GM23338 (cell line): ENCODE measurements around the gene ZG16B. TPM values are rescaled to one million over a fixed set of nuclear protein-coding genes. Genes with fewer than 3 reads are reported as not detected.

ENCODE experiments used
- ATAC-seq: fragments of 200-7000 bp; cut with Tn5 transposase; 3 replicates; pipeline ENCODE4 v1.9.1; 2020
- DNase-seq: peaks from one replicate; pipeline ENCODE4 v3.0.0-alpha.2; 2015; ENCODE audit warnings: low spot score
- H2AFZ ChIP-seq: fragments of 200-600 bp; sonication (generic); 2 replicates; pipeline ENCODE4 v1.8.0; 2016; ENCODE audit warnings: antibody characterized with exemption, mild to moderate bottlenecking, moderate library complexity
- H3F3A ChIP-seq: fragments of 200-600 bp; sonication (generic); replicated peaks from 2 replicates; pipeline ENCODE4 v1.8.0; 2017; ENCODE audit warnings: antibody characterized with exemption, mixed run types, low read depth
- H3K27ac ChIP-seq: fragments of 200-600 bp; sonication (generic); 2 replicates; pipeline ENCODE4 v1.6.1; 2016; ENCODE audit warnings: low read depth
- H3K27me3 ChIP-seq: fragments of 200-600 bp; sonication (generic); 2 replicates; pipeline ENCODE4 v1.8.0; 2016; ENCODE audit warnings: mild to moderate bottlenecking, mixed run types, moderate library complexity; ENCODE audit not compliant: insufficient read depth
- H3K36me3 ChIP-seq: fragments of 200-600 bp; sonication (generic); 2 replicates; pipeline ENCODE4 v1.8.0; 2016; ENCODE audit warnings: mild to moderate bottlenecking; ENCODE audit not compliant: insufficient read depth
- H3K4me1 ChIP-seq: fragments of 200-600 bp; sonication (generic); 2 replicates; pipeline ENCODE4 v1.8.0; 2016; ENCODE audit warnings: mild to moderate bottlenecking, moderate library complexity; ENCODE audit not compliant: insufficient read depth
- H3K4me2 ChIP-seq: fragments of 200-600 bp; sonication (generic); 2 replicates; pipeline ENCODE4 v1.7.1; 2017; ENCODE audit warnings: mixed run types
- H3K4me3 ChIP-seq: fragments of 200-600 bp; sonication (generic); 2 replicates; pipeline ENCODE4 v1.6.1; 2016; ENCODE audit warnings: mixed run types
- H3K79me2 ChIP-seq: fragments of 200-600 bp; sonication (generic); replicated peaks from 2 replicates; pipeline ENCODE4 v1.8.0; 2017; ENCODE audit warnings: mild to moderate bottlenecking; ENCODE audit not compliant: insufficient read depth
- H3K9me2 ChIP-seq: fragments of 200-600 bp; sonication (generic); 2 replicates; pipeline ENCODE4 v1.8.0; 2017; ENCODE audit not compliant: insufficient read depth
- H4K20me1 ChIP-seq: fragments of 200-600 bp; sonication (generic); replicated peaks from 2 replicates; pipeline ENCODE4 v1.8.0; 2017; ENCODE audit warnings: mild to moderate bottlenecking; ENCODE audit not compliant: insufficient read depth
- H3K27ac Mint-ChIP-seq: 2 replicates; pipeline ENCODE4 v1.8.0; 2020; ENCODE audit warnings: inconsistent platforms, mild to moderate bottlenecking, moderate library complexity, mixed read lengths
- H3K27me3 Mint-ChIP-seq: 3 replicates; pipeline ENCODE4 v1.8.0; 2022; ENCODE audit warnings: low read depth, mild to moderate bottlenecking, moderate library complexity, mixed read lengths, inconsistent platforms; ENCODE audit not compliant: insufficient read depth, poor library complexity
- H3K36me3 Mint-ChIP-seq: 3 replicates; pipeline ENCODE4 v1.8.0; 2021; ENCODE audit warnings: low read depth, mild to moderate bottlenecking, inconsistent platforms, moderate library complexity, mixed read lengths
- H3K4me1 Mint-ChIP-seq: 3 replicates; pipeline ENCODE4 v1.8.0; 2020; ENCODE audit warnings: mild to moderate bottlenecking, inconsistent platforms, mixed read lengths
- H3K4me3 Mint-ChIP-seq: 3 replicates; pipeline ENCODE4 v1.8.0; 2021; ENCODE audit warnings: moderate library complexity, mild to moderate bottlenecking, inconsistent platforms, mixed read lengths
- H3K9me3 Mint-ChIP-seq: 3 replicates; pipeline ENCODE4 v1.8.0; 2020; ENCODE audit warnings: moderate library complexity, mild to moderate bottlenecking, inconsistent platforms, mixed read lengths
- CREB1 ChIP-seq: fragments of 250-450 bp; sonication (Bioruptor Pico); IDR thresholded peaks from 2 replicates; pipeline ENCODE4 v1.5.0; 2020; ENCODE audit warnings: low read depth, mild to moderate bottlenecking, moderate library complexity
- EZH2 ChIP-seq: fragments of 200-600 bp; sonication (generic); IDR thresholded peaks from one replicate; pipeline ENCODE4 v1.8.0; 2017; ENCODE audit warnings: antibody characterized with exemption, mild to moderate bottlenecking, low read depth; ENCODE audit not compliant: unreplicated experiment
- EZH2phosphoT487 ChIP-seq: fragments of 200-600 bp; sonication (generic); IDR thresholded peaks from one replicate; pipeline ENCODE4 v1.8.1; 2018; ENCODE audit warnings: antibody characterized with exemption; ENCODE audit not compliant: unreplicated experiment
- JUNB ChIP-seq: IDR thresholded peaks from one replicate; pipeline ENCODE4 v1.6.1; 2016; ENCODE audit warnings: antibody characterized with exemption; ENCODE audit not compliant: unreplicated experiment
- NANOG ChIP-seq: IDR thresholded peaks from 2 replicates; pipeline ENCODE4 v1.6.1; 2016; ENCODE audit warnings: antibody characterized with exemption, borderline replicate concordance
- POLR2AphosphoS5 ChIP-seq: IDR thresholded peaks from 2 replicates; pipeline ENCODE4 v1.6.1; 2016; ENCODE audit warnings: antibody characterized with exemption, low read depth
- STAT1 ChIP-seq: IDR thresholded peaks from one replicate; pipeline ENCODE4 v1.6.1; 2016; ENCODE audit warnings: antibody characterized with exemption; ENCODE audit not compliant: unreplicated experiment
- ZNF114 ChIP-seq: fragments of 250-450 bp; sonication (Bioruptor Pico); IDR thresholded peaks from 2 replicates; pipeline ENCODE4 v1.5.0; 2020; ENCODE audit warnings: mild to moderate bottlenecking, moderate library complexity
- ZNF331 ChIP-seq: fragments of 250-450 bp; sonication (Bioruptor Pico); IDR thresholded peaks from 2 replicates; pipeline ENCODE4 v1.5.0; 2020; ENCODE audit warnings: low read depth, mild to moderate bottlenecking, moderate library complexity
- polyA plus RNA-seq: library from polyadenylated mRNA; unstranded; fragments of >200 nt; fragmentation: Nextera tagmentation; extraction: Ambion mirVana; gene quantifications from 2 replicates; pipeline ENCODE4 v1.2.1, GENCODE V29; 2016
- total RNA-seq: library from RNA; depleted of rRNA; stranded (reverse); fragments of >200 nt; shearing (Covaris generic); gene quantifications from 2 replicates; pipeline ENCODE4 v1.2.3, GENCODE V29; 2014
- TF ChIP-seq, protein P1 (sequence below): IDR thresholded peaks from one replicate; pipeline ENCODE4 v1.6.1; 2018; ENCODE audit warnings: antibody characterized with exemption; ENCODE audit not compliant: unreplicated experiment
- TF ChIP-seq, protein P2 (sequence below): fragments of 250-450 bp; sonication (Bioruptor Pico); IDR thresholded peaks from 2 replicates; pipeline ENCODE4 v1.5.0; 2020; ENCODE audit warnings: mild to moderate bottlenecking, moderate library complexity

ZG16B gene
- total and polyA plus RNA-seq, 2 experiments from 2014 or later = not detected

DNA sequence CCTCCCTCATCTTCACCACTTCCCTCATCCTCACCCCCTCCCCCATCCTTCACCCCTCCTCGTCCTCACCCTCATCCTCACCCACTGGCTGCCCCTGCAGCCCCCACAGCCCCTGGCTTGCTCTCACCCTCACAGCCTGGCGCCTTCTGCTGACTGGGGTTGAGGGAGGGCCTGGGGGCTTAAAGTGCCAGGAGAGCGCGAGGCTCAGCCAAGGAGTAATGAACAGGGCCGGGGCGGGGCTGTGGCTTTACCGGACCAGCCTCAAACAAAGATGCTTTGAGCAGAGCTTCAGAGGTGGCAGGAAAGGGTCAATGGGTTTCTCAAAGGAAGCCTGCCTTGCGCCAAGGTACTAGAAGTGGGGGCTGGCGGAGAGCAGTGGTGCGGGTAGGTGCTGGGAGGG is 42.7 kb upstream of the ZG16B start, which contains the start of gene PRSS33:
TSS of gene PRSS33 (minus strand) at position 155 of the 400 bp plus-strand sequence. CDS start 1,013 bp downstream, outside the sequence.
- Mint-ChIP-seq H3K4me3 (no peak within 1 kb of the TSS), H3K27ac (no peak within 1 kb of the TSS), H3K4me1 (peaks cover 3% of the 10 kb centered on the region), H3K9me3 (no peaks in the 10 kb centered on the region; the same call in 2 of the 3 replicates), H3K36me3 (no peaks in the 10 kb centered on the region), H3K27me3 (peaks cover 29% of the 10 kb centered on the region)
- Histone ChIP-seq H3K36me3 (no peaks in the 10 kb centered on the region), H3K9me2 (no peaks in the 10 kb centered on the region), H3K27me3 (peaks cover 29% of the 10 kb centered on the region), H4K20me1 (no peaks in the 10 kb centered on the region), H3K4me3 (no peak within 1 kb of the TSS), H3K27ac (no peak within 1 kb of the TSS), H2AFZ (no peak within 1 kb of the TSS), H3K79me2 (no peaks in the 10 kb centered on the region), H3K4me1 (no peaks in the 10 kb centered on the region), H3F3A (0 out of 2 replicates have a peak, but pooled peaks cover 3% of the 10 kb centered on the region), H3K4me2 (no peak within 1 kb of the TSS)
- no peak for TF ChIP-seq NANOG
- no peak for DNase-seq
- ATAC-seq = no peak

DNA sequence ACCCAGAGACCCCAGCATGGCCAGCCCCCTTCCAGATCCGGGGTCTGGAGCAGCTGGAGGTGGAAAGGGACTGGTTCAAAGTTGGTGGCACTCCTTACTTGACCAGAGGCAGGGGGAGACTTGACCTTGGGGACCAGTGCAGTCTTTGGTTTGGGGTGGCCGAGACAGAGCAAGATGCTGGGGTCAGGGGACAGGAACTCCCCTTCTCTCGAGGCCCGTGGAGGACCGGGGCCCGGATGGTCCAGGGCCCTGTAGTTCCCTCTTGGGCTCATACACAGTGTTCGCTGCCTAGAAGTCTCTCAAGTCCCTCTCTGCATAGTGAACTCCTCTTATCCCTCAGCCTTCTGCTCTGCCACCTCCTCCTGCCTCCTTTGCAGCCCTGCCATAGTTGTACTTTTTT is 42.1 kb upstream of the ZG16B start:
- H3F3A ChIP-seq = 0 out of 2 replicates have a peak, but pooled peaks cover 3% of the 10 kb centered on the region
- H3K27me3 ChIP-seq = peaks cover 29% of the 10 kb centered on the region
- H3K27me3 Mint-ChIP-seq = peaks cover 29% of the 10 kb centered on the region
- TF ChIP-seq EZH2 = no peak
- no peak for TF ChIP-seq EZH2phosphoT487
- TF ChIP-seq POLR2AphosphoS5 = no peak
- TF ChIP-seq STAT1 = no peak
- no peak for TF ChIP-seq ZNF114 (CRISPR knock-in tag)
- TF ChIP-seq JUNB = no peak
- TF ChIP-seq ZNF331 (CRISPR knock-in tag) = no peak
- TF ChIP-seq, protein P1, sequence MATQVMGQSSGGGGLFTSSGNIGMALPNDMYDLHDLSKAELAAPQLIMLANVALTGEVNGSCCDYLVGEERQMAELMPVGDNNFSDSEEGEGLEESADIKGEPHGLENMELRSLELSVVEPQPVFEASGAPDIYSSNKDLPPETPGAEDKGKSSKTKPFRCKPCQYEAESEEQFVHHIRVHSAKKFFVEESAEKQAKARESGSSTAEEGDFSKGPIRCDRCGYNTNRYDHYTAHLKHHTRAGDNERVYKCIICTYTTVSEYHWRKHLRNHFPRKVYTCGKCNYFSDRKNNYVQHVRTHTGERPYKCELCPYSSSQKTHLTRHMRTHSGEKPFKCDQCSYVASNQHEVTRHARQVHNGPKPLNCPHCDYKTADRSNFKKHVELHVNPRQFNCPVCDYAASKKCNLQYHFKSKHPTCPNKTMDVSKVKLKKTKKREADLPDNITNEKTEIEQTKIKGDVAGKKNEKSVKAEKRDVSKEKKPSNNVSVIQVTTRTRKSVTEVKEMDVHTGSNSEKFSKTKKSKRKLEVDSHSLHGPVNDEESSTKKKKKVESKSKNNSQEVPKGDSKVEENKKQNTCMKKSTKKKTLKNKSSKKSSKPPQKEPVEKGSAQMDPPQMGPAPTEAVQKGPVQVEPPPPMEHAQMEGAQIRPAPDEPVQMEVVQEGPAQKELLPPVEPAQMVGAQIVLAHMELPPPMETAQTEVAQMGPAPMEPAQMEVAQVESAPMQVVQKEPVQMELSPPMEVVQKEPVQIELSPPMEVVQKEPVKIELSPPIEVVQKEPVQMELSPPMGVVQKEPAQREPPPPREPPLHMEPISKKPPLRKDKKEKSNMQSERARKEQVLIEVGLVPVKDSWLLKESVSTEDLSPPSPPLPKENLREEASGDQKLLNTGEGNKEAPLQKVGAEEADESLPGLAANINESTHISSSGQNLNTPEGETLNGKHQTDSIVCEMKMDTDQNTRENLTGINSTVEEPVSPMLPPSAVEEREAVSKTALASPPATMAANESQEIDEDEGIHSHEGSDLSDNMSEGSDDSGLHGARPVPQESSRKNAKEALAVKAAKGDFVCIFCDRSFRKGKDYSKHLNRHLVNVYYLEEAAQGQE = no peak
- TF ChIP-seq CREB1 (CRISPR knock-in tag) = no peak
- TF ChIP-seq, protein P2, sequence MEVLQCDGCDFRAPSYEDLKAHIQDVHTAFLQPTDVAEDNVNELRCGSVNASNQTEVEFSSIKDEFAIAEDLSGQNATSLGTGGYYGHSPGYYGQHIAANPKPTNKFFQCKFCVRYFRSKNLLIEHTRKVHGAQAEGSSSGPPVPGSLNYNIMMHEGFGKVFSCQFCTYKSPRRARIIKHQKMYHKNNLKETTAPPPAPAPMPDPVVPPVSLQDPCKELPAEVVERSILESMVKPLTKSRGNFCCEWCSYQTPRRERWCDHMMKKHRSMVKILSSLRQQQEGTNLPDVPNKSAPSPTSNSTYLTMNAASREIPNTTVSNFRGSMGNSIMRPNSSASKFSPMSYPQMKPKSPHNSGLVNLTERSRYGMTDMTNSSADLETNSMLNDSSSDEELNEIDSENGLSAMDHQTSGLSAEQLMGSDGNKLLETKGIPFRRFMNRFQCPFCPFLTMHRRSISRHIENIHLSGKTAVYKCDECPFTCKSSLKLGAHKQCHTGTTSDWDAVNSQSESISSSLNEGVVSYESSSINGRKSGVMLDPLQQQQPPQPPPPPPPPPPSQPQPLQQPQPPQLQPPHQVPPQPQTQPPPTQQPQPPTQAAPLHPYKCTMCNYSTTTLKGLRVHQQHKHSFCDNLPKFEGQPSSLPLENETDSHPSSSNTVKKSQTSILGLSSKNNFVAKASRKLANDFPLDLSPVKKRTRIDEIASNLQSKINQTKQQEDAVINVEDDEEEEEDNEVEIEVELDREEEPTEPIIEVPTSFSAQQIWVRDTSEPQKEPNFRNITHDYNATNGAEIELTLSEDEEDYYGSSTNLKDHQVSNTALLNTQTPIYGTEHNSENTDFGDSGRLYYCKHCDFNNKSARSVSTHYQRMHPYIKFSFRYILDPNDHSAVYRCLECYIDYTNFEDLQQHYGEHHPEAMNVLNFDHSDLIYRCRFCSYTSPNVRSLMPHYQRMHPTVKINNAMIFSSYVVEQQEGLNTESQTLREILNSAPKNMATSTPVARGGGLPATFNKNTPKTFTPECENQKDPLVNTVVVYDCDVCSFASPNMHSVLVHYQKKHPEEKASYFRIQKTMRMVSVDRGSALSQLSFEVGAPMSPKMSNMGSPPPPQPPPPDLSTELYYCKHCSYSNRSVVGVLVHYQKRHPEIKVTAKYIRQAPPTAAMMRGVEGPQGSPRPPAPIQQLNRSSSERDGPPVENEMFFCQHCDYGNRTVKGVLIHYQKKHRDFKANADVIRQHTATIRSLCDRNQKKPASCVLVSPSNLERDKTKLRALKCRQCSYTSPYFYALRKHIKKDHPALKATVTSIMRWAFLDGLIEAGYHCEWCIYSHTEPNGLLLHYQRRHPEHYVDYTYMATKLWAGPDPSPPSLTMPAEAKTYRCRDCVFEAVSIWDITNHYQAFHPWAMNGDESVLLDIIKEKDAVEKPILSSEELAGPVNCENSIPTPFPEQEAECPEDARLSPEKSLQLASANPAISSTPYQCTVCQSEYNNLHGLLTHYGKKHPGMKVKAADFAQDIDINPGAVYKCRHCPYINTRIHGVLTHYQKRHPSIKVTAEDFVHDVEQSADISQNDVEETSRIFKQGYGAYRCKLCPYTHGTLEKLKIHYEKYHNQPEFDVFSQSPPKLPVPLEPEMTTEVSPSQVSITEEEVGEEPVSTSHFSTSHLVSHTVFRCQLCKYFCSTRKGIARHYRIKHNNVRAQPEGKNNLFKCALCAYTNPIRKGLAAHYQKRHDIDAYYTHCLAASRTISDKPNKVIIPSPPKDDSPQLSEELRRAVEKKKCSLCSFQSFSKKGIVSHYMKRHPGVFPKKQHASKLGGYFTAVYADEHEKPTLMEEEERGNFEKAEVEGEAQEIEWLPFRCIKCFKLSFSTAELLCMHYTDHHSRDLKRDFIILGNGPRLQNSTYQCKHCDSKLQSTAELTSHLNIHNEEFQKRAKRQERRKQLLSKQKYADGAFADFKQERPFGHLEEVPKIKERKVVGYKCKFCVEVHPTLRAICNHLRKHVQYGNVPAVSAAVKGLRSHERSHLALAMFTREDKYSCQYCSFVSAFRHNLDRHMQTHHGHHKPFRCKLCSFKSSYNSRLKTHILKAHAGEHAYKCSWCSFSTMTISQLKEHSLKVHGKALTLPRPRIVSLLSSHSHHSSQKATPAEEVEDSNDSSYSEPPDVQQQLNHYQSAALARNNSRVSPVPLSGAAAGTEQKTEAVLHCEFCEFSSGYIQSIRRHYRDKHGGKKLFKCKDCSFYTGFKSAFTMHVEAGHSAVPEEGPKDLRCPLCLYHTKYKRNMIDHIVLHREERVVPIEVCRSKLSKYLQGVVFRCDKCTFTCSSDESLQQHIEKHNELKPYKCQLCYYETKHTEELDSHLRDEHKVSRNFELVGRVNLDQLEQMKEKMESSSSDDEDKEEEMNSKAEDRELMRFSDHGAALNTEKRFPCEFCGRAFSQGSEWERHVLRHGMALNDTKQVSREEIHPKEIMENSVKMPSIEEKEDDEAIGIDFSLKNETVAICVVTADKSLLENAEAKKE = no peak
- TF ChIP-seq NANOG = no peak

More for the DNA sequence above, 42.1 kb upstream of the ZG16B start:
- no peaks in the 10 kb centered on the region; the same call in 2 of the 3 replicates for H3K9me3 Mint-ChIP-seq
- Histone ChIP-seq H3K4me2 (no peak overlapping the region), H4K20me1 (no peaks in the 10 kb centered on the region), H3K79me2 (no peaks in the 10 kb centered on the region), H3K9me2 (no peaks in the 10 kb centered on the region), H3K4me1 (no peaks in the 10 kb centered on the region), H2AFZ (no peak overlapping the region), H3K36me3 (no peaks in the 10 kb centered on the region), H3K27ac (no peak overlapping the region), H3K4me3 (no peak overlapping the region)
- ATAC-seq (no peak), DNase-seq (no peak)
- peaks cover 3% of the 10 kb centered on the region for H3K4me1 Mint-ChIP-seq
- no peak overlapping the region for H3K27ac Mint-ChIP-seq
- H3K4me3 Mint-ChIP-seq = no peak overlapping the region
- H3K36me3 Mint-ChIP-seq = no peaks in the 10 kb centered on the region
